Measurements from ENCODE around the gene DCAF16. TPM values are rescaled to one million over a fixed set of nuclear protein-coding genes. Genes with fewer than 3 reads are reported as not detected.

Gene DCAF16
- total and polyA plus RNA-seq, 3 donors from 2014 or later: 30.5 to 48.0 (median 42.6) TPM

- intact Hi-C loops (cut with DNase I; ENCODE audit: low total_unique reads): no loop called here
- DNase-seq: no peak
- no peak for TF ChIP-seq POLR2A (IDR thresholded peaks at IDR 0.05)
- no peak for TF ChIP-seq CTCF (IDR thresholded peaks at IDR 0.05)
- H3K4me1 ChIP-seq: no peaks in the 10 kb centered on the region
- no peaks in the 10 kb centered on the region for H3K27me3 ChIP-seq
- WGBS, 2 donors: 92 to 94% methylated on average over 2 of the region's 2 CpGs
- H3K36me3 ChIP-seq (ENCODE audit: low read depth, missing control alignments): no peaks in the 10 kb centered on the region
- H3K4me3 ChIP-seq: no peak overlapping the region
- H3K9me3 ChIP-seq: no peaks in the 10 kb centered on the region
- H3K27ac ChIP-seq: no peak overlapping the region
Measured at GRCh38 chr4:17846266-17846665, 35.7 kb upstream of the DCAF16 start.

DNA sequence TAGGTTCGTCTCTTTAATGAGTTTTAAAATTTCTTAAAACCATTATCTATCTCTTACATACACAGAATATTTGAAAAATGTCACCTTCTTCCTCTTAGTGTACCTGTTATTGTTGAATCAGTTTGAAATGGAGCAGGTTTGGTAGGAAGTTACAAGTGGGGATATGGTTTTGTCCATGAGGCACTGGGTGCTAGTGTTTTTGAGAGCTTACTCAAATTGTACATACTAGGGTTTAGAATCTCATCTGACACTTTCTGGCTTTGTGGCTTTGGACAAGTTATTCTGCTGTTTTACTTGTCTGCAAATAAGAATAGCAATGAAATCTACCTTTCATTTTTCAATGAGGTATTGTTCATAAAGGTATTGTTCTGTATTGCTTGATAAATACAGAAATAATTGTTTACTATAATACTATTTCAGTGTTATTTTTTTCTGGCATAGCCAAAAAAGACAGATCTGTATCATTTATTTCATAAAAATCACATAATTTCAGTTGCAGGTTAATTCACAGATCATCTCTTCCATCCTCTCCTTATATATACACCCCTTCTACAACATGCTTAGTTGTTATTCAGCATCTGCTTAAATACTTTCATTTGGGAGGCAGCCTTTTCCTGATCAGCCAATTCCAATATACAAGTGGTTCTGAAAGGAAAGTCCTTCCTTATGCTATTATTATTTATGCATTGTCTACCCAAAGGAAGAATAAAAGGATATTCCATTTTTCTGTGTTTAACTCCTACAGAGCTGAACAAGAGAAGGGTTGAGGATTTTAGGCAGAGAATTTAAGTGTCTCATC lies 13.5 kb upstream of the DCAF16 start:
- Histone ChIP-seq H3K27ac (no peak overlapping the region), H3K4me1 (no peaks in the 10 kb centered on the region), H3K9me3 (no peaks in the 10 kb centered on the region), H3K36me3 (ENCODE audit: low read depth, missing control alignments) (no peaks in the 10 kb centered on the region), H3K27me3 (no peaks in the 10 kb centered on the region), H3K4me3 (no peak overlapping the region)
- WGBS, 2 donors: 77 to 80% methylated on average over 1 of the region's 1 CpG
- TF ChIP-seq POLR2A (IDR thresholded peaks at IDR 0.05) (no peak), CTCF (IDR thresholded peaks at IDR 0.05) (no peak)
- no peak for DNase-seq
- intact Hi-C loops (cut with DNase I; ENCODE audit: low total_unique reads): no loop called here

- Histone ChIP-seq H3K4me3 (no peak overlapping the region), H3K36me3 (ENCODE audit: low read depth, missing control alignments) (no peaks in the 10 kb centered on the region), H3K27me3 (no peaks in the 10 kb centered on the region), H3K27ac (no peak overlapping the region), H3K9me3 (no peaks in the 10 kb centered on the region), H3K4me1 (no peaks in the 10 kb centered on the region)
- TF ChIP-seq CTCF (IDR thresholded peaks at IDR 0.05) (peak; percentile 40 to 52 (median 50)), POLR2A (IDR thresholded peaks at IDR 0.05) (no peak)
- WGBS, 2 donors: 57 to 64% methylated on average over 5 of the region's 5 CpGs
- intact Hi-C loops (cut with DNase I; ENCODE audit: low total_unique reads): no loop called here
- DNase-seq: no peak
Measured at GRCh38 chr4:17817027-17817426, 6.5 kb upstream of the DCAF16 start.

DNA sequence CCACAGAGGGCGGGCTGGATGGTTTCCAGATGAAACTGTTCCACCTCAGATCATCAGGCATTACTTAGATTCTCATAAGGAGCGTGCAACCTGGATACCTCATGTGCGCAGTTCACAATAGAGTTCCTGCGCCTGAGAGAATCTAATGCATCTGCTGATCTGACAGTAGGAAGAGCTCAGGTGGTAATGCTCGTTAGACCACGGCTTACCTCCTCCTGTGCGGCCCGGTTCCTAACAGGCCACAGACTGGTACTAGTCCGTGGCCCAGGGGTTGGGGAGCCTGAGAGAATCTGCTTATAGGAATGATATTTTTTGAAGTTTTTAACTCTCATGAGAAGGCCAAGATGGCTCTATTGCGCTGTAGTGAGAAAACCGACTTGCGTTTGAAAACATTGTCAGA lies 5.6 kb upstream of the DCAF16 start:
- no peak for TF ChIP-seq CTCF (IDR thresholded peaks at IDR 0.05)
- no peak for TF ChIP-seq POLR2A (IDR thresholded peaks at IDR 0.05)
- DNase-seq: no peak
- no peaks in the 10 kb centered on the region for H3K36me3 ChIP-seq (ENCODE audit: low read depth, missing control alignments)
- H3K27me3 ChIP-seq: no peaks in the 10 kb centered on the region
- H3K4me1 ChIP-seq: peaks cover 4% of the 10 kb centered on the region
- H3K9me3 ChIP-seq: no peaks in the 10 kb centered on the region
- H3K4me3 ChIP-seq: no peak overlapping the region
- WGBS, 2 donors: 95 to 98% methylated on average over 12 of the region's 12 CpGs
- intact Hi-C loops (cut with DNase I; ENCODE audit: low total_unique reads): no loop called here
- no peak overlapping the region for H3K27ac ChIP-seq

DNA sequence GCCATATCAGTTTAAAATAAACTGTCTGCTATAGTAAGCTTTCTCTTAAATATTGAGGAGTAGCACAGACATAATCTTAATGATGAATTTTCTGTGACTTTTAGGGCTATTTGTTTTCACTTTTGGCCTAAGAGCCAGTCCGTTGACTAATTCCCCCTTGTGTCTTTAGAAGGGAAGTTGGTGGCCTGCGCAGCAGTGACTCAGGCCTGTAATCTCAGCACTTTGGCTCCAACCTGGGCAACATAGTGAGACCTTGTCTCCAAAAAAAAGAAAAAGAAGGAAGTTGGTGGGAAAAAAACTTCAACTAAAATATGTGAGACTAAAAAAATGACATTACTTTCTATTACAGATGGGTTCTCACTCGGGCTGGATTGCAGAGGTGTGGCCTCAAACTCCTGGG lies 3.6 kb upstream of the DCAF16 start:
- 83 to 86% methylated on average over 3 of the region's 3 CpGs for WGBS, 2 donors
- H3K4me3 ChIP-seq: no peak overlapping the region
- intact Hi-C loops (cut with DNase I; ENCODE audit: low total_unique reads): no loop called here
- H3K9me3 ChIP-seq: no peaks in the 10 kb centered on the region
- no peaks in the 10 kb centered on the region for H3K36me3 ChIP-seq (ENCODE audit: low read depth, missing control alignments)
- H3K4me1 ChIP-seq: peaks cover 11% of the 10 kb centered on the region
- no peak for DNase-seq
- TF ChIP-seq CTCF (IDR thresholded peaks at IDR 0.05) (no peak), POLR2A (IDR thresholded peaks at IDR 0.05) (no peak)
- H3K27ac ChIP-seq: no peak overlapping the region
- H3K27me3 ChIP-seq: no peaks in the 10 kb centered on the region

Measured in testis (tissue), 3 donors.